ENCODE data around the gene ZMYND8.

ZMYND8 gene

DNA sequence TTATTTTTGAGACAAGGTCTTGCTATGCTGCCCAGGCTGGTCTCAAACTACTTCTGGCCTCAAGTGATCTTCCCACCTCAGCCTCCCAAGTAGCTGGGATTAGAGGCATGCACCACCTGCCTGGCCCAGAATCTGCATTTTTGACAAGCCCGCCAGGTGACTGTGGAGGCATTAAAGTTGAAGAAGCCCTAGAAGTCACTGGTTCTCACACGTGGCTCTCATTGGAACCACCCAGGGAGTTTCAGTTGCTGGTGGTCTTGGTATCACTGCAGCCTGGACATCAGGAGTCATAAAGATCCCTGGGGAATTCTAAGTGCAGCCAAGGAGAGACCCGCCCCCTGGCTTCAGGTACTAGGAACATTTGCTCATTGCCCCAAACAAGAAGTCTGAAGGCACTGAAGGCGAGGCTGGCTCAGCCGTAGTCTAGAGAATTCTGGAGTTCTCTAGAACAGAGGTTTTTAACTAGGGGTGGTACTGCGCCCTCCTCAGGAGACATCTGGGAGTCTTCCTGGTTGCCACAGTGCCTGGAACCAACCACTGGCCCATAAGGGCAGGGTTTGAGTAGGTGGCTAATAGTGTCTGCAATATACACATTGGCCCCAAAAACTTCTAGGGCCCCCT, 182.8 kb downstream of the ZMYND8 start:
- no peak for DNase-seq (ENCODE audit: low spot score)

DNA sequence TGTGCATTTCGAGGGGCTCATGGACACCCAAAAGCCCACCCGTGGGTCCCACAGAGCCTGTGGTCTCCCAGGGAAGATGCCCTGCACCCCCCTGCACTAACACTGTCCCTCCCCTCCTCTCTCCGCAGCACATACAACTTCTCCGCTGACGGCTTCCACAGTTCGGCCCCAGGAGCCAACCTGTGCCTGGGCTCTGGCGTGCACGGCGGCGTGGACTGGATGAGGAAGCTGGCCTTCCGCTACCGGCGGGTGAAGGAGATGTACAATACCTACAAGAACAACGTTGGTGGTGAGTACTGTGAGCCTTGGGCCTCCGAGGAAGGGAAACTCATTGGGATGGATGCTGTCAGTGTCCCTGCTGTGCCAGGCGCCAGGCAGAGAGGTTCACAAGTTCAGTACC, 183.9 kb downstream of the ZMYND8 start:
- no peak for DNase-seq (ENCODE audit: low spot score)

DNA sequence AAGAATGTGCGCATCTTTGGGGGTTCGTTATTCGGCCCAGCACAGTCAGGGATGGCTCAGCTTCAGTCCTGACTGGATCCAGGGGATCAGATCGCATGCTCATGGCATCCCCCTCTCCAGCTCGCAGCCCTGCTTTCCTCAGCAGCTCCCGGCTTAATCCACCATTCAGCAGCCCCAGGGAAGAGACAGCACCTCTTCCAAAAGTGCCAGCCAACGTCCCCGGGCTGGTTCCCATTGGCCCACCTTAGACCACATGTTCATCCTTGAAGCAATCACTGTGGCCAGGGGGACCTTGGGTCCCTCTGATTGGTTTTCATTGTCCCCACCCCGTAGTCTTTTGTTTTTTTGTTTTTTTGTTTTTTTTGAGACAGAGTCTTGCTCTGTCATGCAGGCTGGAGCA, 188.7 kb downstream of the ZMYND8 start:
- no peak for DNase-seq (ENCODE audit: low spot score)

DNA sequence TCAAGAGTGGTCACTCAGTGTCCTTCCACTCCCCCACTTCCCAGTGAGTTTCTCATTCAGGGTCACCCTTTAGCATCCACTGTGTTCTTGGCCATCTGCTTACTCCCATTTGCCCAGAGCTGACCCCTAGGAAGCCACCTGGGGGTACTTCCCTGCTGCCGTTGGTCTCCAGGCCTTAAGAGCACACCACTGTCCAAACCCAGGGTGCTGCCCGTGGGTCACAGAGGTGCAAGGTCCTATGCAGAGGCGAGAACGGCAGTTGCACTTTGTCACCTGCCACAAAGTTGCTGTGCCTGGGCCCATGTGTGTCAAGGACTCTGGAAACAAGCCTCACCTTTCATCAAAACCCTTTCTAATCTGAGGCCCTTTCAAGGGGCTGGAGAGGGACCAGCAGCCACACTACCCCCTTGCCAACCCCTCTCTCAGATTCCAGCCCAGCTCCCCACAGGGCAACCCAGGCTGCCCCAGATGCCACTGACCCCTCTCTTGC, 191.1 kb downstream of the ZMYND8 start:
- no peak for DNase-seq (ENCODE audit: low spot score)

DNA sequence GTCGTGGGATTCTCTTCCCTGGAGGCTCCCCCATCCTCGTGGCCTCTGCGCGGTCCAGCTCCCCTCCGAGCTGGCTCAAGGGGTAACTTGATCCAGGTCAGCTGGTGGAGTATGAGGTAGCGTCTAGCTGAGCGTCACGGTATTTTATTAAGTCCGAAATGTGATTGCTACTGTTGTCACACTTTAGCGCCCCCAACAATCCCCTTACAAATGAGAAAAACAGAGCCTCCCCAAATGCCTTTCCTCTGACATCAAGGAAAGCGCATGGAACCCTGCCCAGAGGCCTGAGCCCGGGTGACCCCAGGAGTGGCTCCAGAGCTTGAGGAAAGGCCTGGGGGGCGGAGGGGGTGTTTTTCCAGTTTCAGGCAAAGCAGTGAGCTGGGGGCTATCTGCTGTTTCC, 192.4 kb downstream of the ZMYND8 start:
- no peak for DNase-seq (ENCODE audit: low spot score)

DNA sequence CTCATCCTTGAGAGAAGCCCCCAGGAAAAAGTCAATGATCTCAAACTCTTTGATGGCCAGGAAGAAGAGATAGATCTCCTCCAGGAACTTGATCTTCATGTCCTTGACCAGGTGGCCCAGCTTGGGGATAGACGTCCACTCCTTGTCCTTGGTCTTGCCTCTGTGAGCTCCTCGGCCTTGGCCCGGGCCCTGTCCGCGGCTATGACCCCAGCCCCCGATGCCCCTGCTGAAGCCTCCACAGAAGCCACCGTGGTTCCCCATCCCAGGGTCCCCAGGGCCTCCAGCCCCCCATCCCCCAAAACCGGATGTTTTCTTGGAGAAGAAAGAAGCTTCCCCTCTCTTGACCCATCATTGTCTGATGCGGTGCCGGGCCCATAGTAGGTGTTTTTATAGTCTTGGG, 195.1 kb downstream of the ZMYND8 start:
- DNase-seq (ENCODE audit: low spot score) = no peak

DNA sequence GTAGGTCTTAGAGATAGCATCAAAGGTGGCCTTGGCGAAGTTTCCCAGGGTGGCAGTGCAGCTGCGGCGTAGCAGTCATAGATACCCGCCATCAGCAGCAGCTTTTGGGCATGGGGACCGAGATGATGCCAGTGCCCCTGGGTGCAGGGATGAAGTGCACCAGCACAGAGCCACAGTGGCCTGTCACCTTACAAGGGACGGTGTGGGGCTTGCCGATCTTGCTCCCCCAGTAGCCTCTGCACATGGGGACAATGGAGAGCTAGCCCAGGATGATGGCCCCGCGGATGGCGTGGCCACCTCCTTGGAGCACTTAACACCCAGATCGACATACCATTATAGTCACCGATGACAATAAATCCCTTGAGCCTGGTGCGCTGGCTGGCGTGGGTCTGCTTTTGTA, 195.5 kb downstream of the ZMYND8 start:
- DNase-seq (ENCODE audit: low spot score) = no peak

DNA sequence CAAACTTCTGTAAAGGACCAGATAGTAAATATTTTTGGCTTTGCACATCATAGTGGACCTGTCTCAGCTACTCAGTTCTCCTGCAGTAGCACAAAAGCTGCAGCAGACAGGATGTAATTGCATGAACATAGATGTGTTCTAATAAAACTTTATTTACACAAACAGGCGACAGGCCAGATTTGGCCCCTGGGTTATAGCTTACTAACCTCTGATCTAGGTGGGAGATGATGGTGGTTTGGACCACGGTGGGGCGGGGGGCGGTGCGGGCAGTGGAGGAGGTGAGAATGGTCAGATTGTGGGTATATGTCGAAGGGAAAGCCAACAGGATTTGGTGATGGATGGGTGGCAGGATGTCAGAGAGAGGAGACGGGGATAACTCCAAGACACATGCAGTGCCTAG, 196.3 kb downstream of the ZMYND8 start:
- no peak for DNase-seq (ENCODE audit: low spot score)
